ENCODE measurements around the gene STXBP1.

The STXBP1 gene

DNA sequence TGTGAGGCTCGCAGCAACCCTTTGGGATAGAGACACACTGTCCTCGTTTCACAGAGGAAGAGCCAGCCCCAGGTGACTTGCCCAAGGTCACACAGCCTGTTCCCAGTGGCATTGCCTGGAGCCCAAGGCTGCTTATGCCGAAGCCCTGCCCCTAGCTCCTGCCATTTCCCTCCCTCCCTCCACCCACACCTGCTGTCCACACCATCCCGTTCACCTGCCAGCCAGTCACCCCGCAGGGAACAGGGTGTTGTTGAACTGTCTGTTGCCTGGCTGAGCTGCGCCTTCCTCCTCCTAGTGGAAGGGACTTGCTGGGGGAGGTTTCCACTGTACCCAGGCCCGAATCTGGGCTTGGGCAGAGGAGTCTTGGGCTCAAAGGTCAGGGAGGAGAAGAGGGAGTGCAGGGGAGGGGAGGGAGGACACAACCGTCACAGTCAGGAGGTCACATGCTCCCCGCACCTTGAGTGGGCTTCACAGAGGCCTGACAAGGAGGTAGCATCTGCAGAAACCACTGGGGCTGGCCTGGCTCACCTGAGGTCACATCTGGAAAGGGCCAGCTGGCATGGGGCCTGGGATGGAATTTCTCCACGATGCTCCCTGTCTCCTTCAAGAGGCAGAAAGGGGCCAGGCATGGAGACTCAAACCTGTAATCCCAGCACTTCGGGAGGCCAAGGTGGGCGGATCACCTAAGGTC lies 110.1 kb downstream of the STXBP1 start:
- Histone ChIP-seq H3K27me3 (replicated peaks; ENCODE audit: control insufficient read depth, insufficient read depth, low read length, poor library complexity, severe bottlenecking) (no peaks in the 10 kb centered on the region), H3K9me3 (ENCODE audit: control insufficient read depth, low read length) (no peaks in the 10 kb centered on the region), H3K27ac (ENCODE audit: insufficient read depth, low read length, poor library complexity, severe bottlenecking) (no peak overlapping the region), H3K4me1 (ENCODE audit: control insufficient read depth, insufficient read depth, low read length, poor library complexity, severe bottlenecking) (peaks cover 14% of the 10 kb centered on the region), H3K4me3 (ENCODE audit: insufficient read depth, low read depth, low read length, poor library complexity, severe bottlenecking) (no peak overlapping the region), H3K36me3 (ENCODE audit: control insufficient read depth, insufficient read depth, low read length) (no peaks in the 10 kb centered on the region)
- no peak for DNase-seq

DNA sequence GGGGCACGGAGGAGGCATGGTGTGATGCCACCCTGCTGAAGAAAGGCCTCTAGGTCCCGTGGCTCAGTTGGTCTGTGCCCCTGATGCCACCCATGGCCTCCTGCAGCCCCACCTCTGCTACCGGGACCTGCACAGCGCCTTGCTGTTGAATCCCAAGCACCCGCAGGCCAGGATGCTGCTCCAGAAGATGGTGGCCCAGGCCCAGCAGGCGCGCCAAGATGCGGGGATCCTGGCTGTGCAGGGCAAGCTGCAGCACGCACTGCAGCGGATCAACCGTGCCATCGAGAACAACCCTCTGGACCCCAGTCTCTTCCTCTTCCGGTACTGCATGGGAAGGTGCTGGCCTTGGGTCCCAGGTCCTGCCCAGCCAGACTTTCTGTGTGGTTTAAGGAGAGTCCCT lies 110.9 kb downstream of the STXBP1 start:
- Histone ChIP-seq H3K4me3 (ENCODE audit: insufficient read depth, low read depth, low read length, poor library complexity, severe bottlenecking) (no peak overlapping the region), H3K36me3 (ENCODE audit: control insufficient read depth, insufficient read depth, low read length) (no peaks in the 10 kb centered on the region), H3K27me3 (replicated peaks; ENCODE audit: control insufficient read depth, insufficient read depth, low read length, poor library complexity, severe bottlenecking) (no peaks in the 10 kb centered on the region), H3K9me3 (ENCODE audit: control insufficient read depth, low read length) (no peaks in the 10 kb centered on the region), H3K4me1 (ENCODE audit: control insufficient read depth, insufficient read depth, low read length, poor library complexity, severe bottlenecking) (peaks cover 14% of the 10 kb centered on the region), H3K27ac (ENCODE audit: insufficient read depth, low read length, poor library complexity, severe bottlenecking) (no peak overlapping the region)
- DNase-seq = no peak

DNA sequence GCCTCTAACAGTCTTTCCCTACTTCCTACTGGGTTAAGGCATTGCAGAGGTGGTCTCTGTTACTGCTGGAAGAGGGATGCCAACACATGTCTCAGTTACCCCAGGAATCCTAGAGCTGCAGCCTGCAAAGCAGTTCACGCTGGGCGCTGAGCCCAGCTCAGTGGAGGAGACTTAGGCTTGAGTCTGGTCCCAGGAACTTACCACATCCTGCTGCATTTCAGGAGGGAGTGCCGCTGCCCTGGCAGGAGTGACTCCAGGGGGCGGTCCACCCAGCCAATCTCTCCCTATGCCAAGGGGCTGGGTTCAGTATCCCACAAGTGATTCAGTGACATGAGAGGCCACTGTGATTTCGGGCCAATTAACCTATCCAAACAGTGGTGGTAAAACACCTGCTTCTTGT lies 111.4 kb downstream of the STXBP1 start:
- Histone ChIP-seq H3K27ac (ENCODE audit: insufficient read depth, low read length, poor library complexity, severe bottlenecking) (no peak overlapping the region), H3K4me1 (ENCODE audit: control insufficient read depth, insufficient read depth, low read length, poor library complexity, severe bottlenecking) (peaks cover 14% of the 10 kb centered on the region), H3K27me3 (replicated peaks; ENCODE audit: control insufficient read depth, insufficient read depth, low read length, poor library complexity, severe bottlenecking) (no peaks in the 10 kb centered on the region), H3K4me3 (ENCODE audit: insufficient read depth, low read depth, low read length, poor library complexity, severe bottlenecking) (no peak overlapping the region), H3K9me3 (ENCODE audit: control insufficient read depth, low read length) (no peaks in the 10 kb centered on the region), H3K36me3 (ENCODE audit: control insufficient read depth, insufficient read depth, low read length) (no peaks in the 10 kb centered on the region)
- DNase-seq = no peak

DNA sequence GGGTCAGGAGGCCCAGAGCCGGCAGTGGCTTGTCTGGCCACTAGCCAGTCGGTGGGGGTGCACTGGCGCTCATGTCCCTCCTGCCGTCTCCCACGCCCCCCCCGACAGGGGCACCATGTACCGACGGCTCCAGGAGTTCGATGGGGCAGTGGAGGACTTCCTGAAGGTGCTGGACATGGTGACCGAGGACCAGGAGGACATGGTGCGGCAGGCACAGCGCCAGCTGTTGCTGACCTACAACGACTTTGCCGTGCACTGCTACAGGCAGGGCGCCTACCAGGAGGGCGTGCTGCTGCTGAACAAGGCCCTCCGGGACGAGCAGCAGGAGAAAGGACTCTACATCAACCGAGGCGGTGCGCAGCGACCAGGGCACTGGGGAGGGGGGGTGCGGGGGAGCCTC lies 111.9 kb downstream of the STXBP1 start:
- Histone ChIP-seq H3K4me3 (ENCODE audit: insufficient read depth, low read depth, low read length, poor library complexity, severe bottlenecking) (no peak overlapping the region), H3K4me1 (ENCODE audit: control insufficient read depth, insufficient read depth, low read length, poor library complexity, severe bottlenecking) (peaks cover 14% of the 10 kb centered on the region), H3K36me3 (ENCODE audit: control insufficient read depth, insufficient read depth, low read length) (no peaks in the 10 kb centered on the region), H3K27ac (ENCODE audit: insufficient read depth, low read length, poor library complexity, severe bottlenecking) (no peak overlapping the region), H3K9me3 (ENCODE audit: control insufficient read depth, low read length) (no peaks in the 10 kb centered on the region), H3K27me3 (replicated peaks; ENCODE audit: control insufficient read depth, insufficient read depth, low read length, poor library complexity, severe bottlenecking) (no peaks in the 10 kb centered on the region)
- DNase-seq = no peak

DNA sequence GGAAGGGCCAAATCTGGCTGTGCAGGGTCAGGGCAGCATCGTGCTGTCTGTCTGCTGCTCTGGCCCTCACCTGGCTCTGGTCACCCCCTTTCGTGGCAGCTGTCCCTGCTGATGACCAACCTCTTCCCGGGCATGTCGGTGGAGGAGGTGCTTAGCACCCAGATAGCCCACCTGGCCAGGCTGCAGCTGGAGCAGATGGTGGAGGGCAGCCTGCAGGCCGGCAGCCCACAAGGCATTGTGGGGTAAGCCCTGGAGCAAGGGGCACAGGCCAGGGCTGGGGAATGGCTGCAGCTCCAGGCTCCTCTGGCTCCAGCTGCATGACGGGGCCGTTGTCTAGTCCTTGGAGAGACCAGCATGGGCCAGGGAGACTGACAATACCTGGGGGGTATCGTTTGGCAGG lies 114.8 kb downstream of the STXBP1 start:
- no peak overlapping the region for H3K27ac ChIP-seq (ENCODE audit: insufficient read depth, low read length, poor library complexity, severe bottlenecking)
- H3K9me3 ChIP-seq (ENCODE audit: control insufficient read depth, low read length) = no peaks in the 10 kb centered on the region
- H3K4me1 ChIP-seq (ENCODE audit: control insufficient read depth, insufficient read depth, low read length, poor library complexity, severe bottlenecking) = no peaks in the 10 kb centered on the region
- no peaks in the 10 kb centered on the region for H3K27me3 ChIP-seq (replicated peaks; ENCODE audit: control insufficient read depth, insufficient read depth, low read length, poor library complexity, severe bottlenecking)
- H3K36me3 ChIP-seq (ENCODE audit: control insufficient read depth, insufficient read depth, low read length) = no peaks in the 10 kb centered on the region
- no peak for DNase-seq
- no peak overlapping the region for H3K4me3 ChIP-seq (ENCODE audit: insufficient read depth, low read depth, low read length, poor library complexity, severe bottlenecking)

DNA sequence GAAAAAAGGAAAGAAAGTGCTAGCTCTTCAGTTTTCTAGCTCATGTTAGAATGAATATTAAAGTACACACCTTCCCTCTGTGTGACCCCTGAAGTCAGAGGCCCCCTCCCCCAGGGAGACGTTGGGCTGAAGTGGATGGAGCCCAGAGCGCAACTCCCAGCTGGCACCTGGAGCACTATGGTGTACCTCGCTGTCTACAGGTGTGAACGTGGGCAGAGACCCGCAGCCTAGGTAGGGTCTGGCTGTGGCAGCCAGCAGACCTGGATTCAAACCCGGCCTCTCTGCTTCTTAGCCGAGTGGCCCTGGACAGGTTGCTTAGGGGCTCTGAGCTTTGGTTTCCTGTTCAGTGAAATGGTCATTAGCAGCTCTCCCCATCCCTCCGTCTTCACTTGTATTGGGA lies 116.7 kb downstream of the STXBP1 start:
- H3K4me1 ChIP-seq (ENCODE audit: control insufficient read depth, insufficient read depth, low read length, poor library complexity, severe bottlenecking) = no peaks in the 10 kb centered on the region
- no peak overlapping the region for H3K27ac ChIP-seq (ENCODE audit: insufficient read depth, low read length, poor library complexity, severe bottlenecking)
- no peaks in the 10 kb centered on the region for H3K27me3 ChIP-seq (replicated peaks; ENCODE audit: control insufficient read depth, insufficient read depth, low read length, poor library complexity, severe bottlenecking)
- no peaks in the 10 kb centered on the region for H3K36me3 ChIP-seq (ENCODE audit: control insufficient read depth, insufficient read depth, low read length)
- no peak overlapping the region for H3K4me3 ChIP-seq (ENCODE audit: insufficient read depth, low read depth, low read length, poor library complexity, severe bottlenecking)
- DNase-seq = no peak
- H3K9me3 ChIP-seq (ENCODE audit: control insufficient read depth, low read length) = no peaks in the 10 kb centered on the region

DNA sequence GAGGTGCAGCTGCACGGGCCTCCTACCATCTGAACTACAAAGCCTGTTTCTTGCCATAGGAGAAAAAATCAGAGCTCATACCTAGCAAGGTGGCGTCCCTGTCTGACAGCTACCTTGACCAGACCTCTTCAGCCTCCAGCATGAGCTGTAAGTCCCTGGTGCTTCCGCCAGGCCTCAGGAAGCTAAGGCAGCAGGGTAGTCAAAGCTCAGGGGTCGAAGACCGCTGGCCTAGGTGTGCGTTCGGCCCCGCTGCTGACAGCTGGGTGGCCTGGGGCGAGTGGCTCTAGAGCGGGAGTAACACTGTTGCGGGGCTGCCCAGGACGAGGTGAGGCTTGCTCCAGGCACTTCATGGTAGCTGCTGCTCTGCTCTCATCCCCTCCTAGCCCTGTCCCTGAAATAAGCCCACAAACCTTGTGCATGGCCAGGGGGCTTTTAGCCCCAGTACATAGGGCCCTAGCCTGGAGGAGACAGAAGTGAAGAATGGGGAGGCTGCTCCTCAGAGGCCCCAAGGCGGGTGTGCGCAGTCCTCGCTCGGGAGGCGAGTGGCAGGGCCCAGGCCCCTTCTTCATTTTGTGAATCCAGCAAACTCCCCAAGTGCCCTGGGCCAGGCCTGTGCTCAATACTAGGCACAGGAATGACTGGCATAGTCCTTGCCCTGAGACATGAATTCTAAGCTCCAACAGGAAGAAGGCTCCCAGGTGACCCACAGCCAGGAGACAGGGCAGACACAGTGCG lies 117.6 kb downstream of the STXBP1 start:
- no peak for DNase-seq
- H3K9me3 ChIP-seq (ENCODE audit: control insufficient read depth, low read length) = no peaks in the 10 kb centered on the region
- H3K4me1 ChIP-seq (ENCODE audit: control insufficient read depth, insufficient read depth, low read length, poor library complexity, severe bottlenecking) = peaks cover 5% of the 10 kb centered on the region
- H3K36me3 ChIP-seq (ENCODE audit: control insufficient read depth, insufficient read depth, low read length) = no peaks in the 10 kb centered on the region
- no peaks in the 10 kb centered on the region for H3K27me3 ChIP-seq (replicated peaks; ENCODE audit: control insufficient read depth, insufficient read depth, low read length, poor library complexity, severe bottlenecking)
- no peak overlapping the region for H3K27ac ChIP-seq (ENCODE audit: insufficient read depth, low read length, poor library complexity, severe bottlenecking)
- H3K4me3 ChIP-seq (ENCODE audit: insufficient read depth, low read depth, low read length, poor library complexity, severe bottlenecking) = no peak overlapping the region

DNA sequence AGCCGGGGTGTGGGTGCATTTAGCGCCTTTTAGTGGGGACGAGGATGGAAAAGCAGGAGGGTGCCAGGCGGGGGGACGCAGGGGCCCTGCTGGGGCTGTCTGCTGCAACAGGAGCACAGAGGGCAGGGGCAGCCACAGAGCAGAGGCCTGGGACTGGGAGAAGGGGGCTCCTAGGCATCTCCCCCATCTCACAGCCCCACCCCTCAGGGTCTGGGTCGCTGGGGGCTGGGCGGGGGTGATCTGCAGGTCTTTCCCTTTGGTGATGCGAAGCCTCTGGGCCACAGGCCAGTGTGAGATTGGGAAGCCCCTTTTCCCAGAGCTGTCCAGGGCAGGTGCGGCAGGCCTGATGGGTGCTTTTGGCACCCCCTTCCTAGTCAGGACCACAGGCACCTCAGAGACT lies 118.2 kb downstream of the STXBP1 start:
- H3K9me3 ChIP-seq (ENCODE audit: control insufficient read depth, low read length) = no peaks in the 10 kb centered on the region
- H3K4me3 ChIP-seq (ENCODE audit: insufficient read depth, low read depth, low read length, poor library complexity, severe bottlenecking) = no peak overlapping the region
- H3K36me3 ChIP-seq (ENCODE audit: control insufficient read depth, insufficient read depth, low read length) = no peaks in the 10 kb centered on the region
- H3K4me1 ChIP-seq (ENCODE audit: control insufficient read depth, insufficient read depth, low read length, poor library complexity, severe bottlenecking) = peaks cover 5% of the 10 kb centered on the region
- H3K27ac ChIP-seq (ENCODE audit: insufficient read depth, low read length, poor library complexity, severe bottlenecking) = no peak overlapping the region
- H3K27me3 ChIP-seq (replicated peaks; ENCODE audit: control insufficient read depth, insufficient read depth, low read length, poor library complexity, severe bottlenecking) = no peaks in the 10 kb centered on the region
- no peak for DNase-seq

DNA sequence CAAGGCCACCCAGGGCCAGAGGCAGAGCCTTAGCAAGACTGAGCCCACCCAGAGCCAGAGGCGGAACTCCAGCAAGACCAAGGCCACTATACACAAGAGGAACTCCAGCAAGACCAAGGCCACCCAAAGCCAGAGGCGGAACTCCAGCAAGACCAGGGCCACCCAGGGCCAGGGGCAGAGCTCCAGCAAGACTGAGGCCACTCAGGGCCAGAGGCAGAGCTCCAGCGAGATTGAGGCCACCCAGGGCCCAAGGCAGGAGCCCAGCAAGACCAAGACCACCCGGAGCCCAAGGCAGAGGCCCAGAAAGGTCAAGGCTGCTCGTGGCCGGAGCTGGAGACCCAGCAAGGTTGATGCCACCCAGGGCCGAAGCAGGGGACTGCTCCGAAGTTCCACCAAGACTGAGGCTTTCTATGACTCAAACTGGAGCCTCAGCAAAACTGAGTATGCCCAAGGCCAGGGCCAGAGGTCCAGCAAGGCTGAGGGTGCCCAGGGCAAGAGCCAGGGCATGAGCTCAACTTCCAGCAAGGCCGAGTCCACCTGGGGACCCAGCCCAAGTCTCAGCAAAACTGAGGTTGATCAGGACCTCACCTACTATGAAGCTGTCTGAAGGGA lies 118.8 kb downstream of the STXBP1 start:
- Histone ChIP-seq H3K27me3 (replicated peaks; ENCODE audit: control insufficient read depth, insufficient read depth, low read length, poor library complexity, severe bottlenecking) (no peaks in the 10 kb centered on the region), H3K4me1 (ENCODE audit: control insufficient read depth, insufficient read depth, low read length, poor library complexity, severe bottlenecking) (peaks cover 11% of the 10 kb centered on the region), H3K4me3 (ENCODE audit: insufficient read depth, low read depth, low read length, poor library complexity, severe bottlenecking) (no peak overlapping the region), H3K9me3 (ENCODE audit: control insufficient read depth, low read length) (no peaks in the 10 kb centered on the region), H3K36me3 (ENCODE audit: control insufficient read depth, insufficient read depth, low read length) (no peaks in the 10 kb centered on the region), H3K27ac (ENCODE audit: insufficient read depth, low read length, poor library complexity, severe bottlenecking) (no peak overlapping the region)
- no peak for DNase-seq

DNA sequence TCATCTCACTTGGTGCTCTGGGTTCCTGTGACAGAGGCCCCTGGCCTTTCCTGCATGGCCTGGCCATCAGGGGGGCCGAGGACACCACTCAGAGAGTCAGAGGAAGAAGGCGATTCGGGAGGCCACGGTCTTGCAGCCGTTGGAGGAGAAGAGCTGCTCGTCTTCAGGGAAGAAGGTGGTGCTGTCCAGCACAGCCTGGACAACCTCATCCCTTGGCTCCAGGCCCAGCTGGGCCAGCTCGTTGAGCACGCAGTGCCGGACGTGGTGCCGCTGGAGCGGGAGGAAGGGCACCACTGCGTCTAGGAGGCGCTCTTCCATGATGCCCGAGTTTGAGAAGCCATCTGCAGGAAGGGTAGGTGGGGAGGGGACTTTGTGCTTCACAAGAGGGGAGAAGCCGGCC lies 119.9 kb downstream of the STXBP1 start:
- H3K36me3 ChIP-seq (ENCODE audit: control insufficient read depth, insufficient read depth, low read length) = no peaks in the 10 kb centered on the region
- no peaks in the 10 kb centered on the region for H3K27me3 ChIP-seq (replicated peaks; ENCODE audit: control insufficient read depth, insufficient read depth, low read length, poor library complexity, severe bottlenecking)
- no peak overlapping the region for H3K4me3 ChIP-seq (ENCODE audit: insufficient read depth, low read depth, low read length, poor library complexity, severe bottlenecking)
- H3K4me1 ChIP-seq (ENCODE audit: control insufficient read depth, insufficient read depth, low read length, poor library complexity, severe bottlenecking) = peaks cover 12% of the 10 kb centered on the region
- no peak for DNase-seq
- no peaks in the 10 kb centered on the region for H3K9me3 ChIP-seq (ENCODE audit: control insufficient read depth, low read length)
- H3K27ac ChIP-seq (ENCODE audit: insufficient read depth, low read length, poor library complexity, severe bottlenecking) = no peak overlapping the region
